ENCODE results near the gene KDR. TPM values are rescaled to one million over a fixed set of nuclear protein-coding genes. Genes with fewer than 3 reads are reported as not detected.

Gene KDR
- total RNA-seq, 4 donors from 2014 or later = 1.9 to 7.5 (median 3.9) TPM

DNA sequence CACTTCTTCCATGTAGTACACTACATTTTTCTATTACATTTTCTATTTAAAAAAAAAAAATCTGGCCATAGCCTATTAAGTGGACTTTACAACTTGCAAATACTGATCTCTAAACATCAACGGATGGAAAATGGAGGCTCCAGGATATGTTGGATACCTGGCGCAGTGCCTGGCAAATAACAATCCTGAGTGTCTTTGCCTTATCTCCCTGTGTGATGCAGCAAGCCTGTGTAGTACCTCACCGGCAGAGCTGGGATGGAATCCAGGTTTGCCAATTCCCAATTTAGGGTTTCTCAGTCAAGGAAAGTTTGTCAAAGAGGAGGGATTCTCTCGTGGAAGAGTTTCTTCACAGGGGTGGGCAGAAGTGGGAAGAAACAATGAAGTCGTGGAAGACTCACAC is 93.2 kb downstream of the KDR start:
- Histone ChIP-seq H3K9me3 (no peaks in the 10 kb centered on the region), H3K36me3 (no peaks in the 10 kb centered on the region), H3K4me3 (no peak overlapping the region), H3K4me1 (no peaks in the 10 kb centered on the region), H3K27ac (no peak overlapping the region), H3K27me3 (no peaks in the 10 kb centered on the region)
- TF ChIP-seq, protein P1, sequence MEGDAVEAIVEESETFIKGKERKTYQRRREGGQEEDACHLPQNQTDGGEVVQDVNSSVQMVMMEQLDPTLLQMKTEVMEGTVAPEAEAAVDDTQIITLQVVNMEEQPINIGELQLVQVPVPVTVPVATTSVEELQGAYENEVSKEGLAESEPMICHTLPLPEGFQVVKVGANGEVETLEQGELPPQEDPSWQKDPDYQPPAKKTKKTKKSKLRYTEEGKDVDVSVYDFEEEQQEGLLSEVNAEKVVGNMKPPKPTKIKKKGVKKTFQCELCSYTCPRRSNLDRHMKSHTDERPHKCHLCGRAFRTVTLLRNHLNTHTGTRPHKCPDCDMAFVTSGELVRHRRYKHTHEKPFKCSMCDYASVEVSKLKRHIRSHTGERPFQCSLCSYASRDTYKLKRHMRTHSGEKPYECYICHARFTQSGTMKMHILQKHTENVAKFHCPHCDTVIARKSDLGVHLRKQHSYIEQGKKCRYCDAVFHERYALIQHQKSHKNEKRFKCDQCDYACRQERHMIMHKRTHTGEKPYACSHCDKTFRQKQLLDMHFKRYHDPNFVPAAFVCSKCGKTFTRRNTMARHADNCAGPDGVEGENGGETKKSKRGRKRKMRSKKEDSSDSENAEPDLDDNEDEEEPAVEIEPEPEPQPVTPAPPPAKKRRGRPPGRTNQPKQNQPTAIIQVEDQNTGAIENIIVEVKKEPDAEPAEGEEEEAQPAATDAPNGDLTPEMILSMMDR (IDR thresholded peaks at IDR 0.05) = no peak
- TF ChIP-seq POLR2AphosphoS5 (IDR thresholded peaks at IDR 0.05) (no peak), EP300 (IDR thresholded peaks at IDR 0.05; ENCODE audit: low read depth) (no peak), POLR2A (IDR thresholded peaks at IDR 0.05) (no peak)
- DNase-seq = no peak
- in situ Hi-C loops (cut with MboI; ENCODE audit: low pct_ligation_motif_present in 1 of 4, low pct_unique_long_range_greater_than_20kb in 1 of 4, low sequenced_read_pairs in 3 of 4) = no loop called here
- WGBS, 2 donors (ENCODE audit: low coverage in 1 of 2) = 80 to 81% methylated on average over 1 to 5 of the region's 5 CpGs
- intact Hi-C loops (cut with DNase I; ENCODE audit: low total_unique reads) = no loop called here

DNA sequence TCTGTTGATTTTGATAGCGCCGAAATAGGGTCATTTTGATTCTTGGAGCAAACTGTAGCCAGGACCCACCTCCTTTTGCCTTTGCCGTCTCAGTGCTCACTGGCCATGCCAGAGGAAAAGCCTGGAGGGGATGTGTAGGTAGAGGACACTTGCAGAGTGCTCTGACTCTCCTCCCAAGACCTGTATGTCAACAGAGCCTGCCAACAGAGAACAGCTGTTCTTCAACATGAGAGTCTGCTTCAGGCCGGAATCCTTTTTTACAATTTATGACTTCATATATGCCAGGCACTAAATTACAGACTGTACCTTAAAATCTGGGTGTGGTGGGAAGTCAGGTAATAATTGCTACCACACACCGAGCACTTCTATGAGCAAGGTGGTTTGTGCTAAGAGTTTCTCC is 94.2 kb downstream of the KDR start:
- intact Hi-C loops (cut with DNase I; ENCODE audit: low total_unique reads) = no loop called here
- Histone ChIP-seq H3K9me3 (no peaks in the 10 kb centered on the region), H3K27ac (no peak overlapping the region), H3K4me1 (no peaks in the 10 kb centered on the region), H3K27me3 (no peaks in the 10 kb centered on the region), H3K36me3 (no peaks in the 10 kb centered on the region), H3K4me3 (no peak overlapping the region)
- 71 to 73% methylated on average over 2 to 5 of the region's 5 CpGs for WGBS, 2 donors (ENCODE audit: low coverage in 1 of 2)
- no peak for DNase-seq
- TF ChIP-seq POLR2A (IDR thresholded peaks at IDR 0.05) (no peak), POLR2AphosphoS5 (IDR thresholded peaks at IDR 0.05) (no peak), EP300 (IDR thresholded peaks at IDR 0.05; ENCODE audit: low read depth) (no peak)
- TF ChIP-seq, protein P1 (IDR thresholded peaks at IDR 0.05) = no peak
- in situ Hi-C loops (cut with MboI; ENCODE audit: low pct_ligation_motif_present in 1 of 4, low pct_unique_long_range_greater_than_20kb in 1 of 4, low sequenced_read_pairs in 3 of 4) = no loop called here

DNA sequence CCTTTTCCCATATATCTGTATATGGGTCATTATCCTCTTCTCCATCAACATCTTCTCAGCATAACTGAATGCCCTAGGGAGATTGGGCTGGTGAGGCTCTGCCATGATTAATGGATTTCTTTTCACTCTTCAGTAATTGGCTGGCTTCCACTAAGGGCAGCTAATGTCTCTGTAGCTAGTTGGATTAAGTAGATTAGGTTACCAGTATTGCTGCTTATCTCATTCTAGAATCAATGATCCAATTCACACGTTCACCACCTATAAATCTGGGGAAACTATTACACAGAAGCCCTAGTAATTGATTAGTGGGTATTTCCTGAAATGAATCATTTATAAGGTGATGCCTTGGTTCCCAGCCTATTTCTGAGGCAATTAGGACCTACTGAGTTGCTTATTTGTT is 94.8 kb downstream of the KDR start:
- intact Hi-C loops (cut with DNase I; ENCODE audit: low total_unique reads) = no loop called here
- TF ChIP-seq, protein P1 (IDR thresholded peaks at IDR 0.05) = no peak
- TF ChIP-seq EP300 (IDR thresholded peaks at IDR 0.05; ENCODE audit: low read depth) = no peak
- no peak for TF ChIP-seq POLR2AphosphoS5 (IDR thresholded peaks at IDR 0.05)
- TF ChIP-seq POLR2A (IDR thresholded peaks at IDR 0.05) = no peak

DNA sequence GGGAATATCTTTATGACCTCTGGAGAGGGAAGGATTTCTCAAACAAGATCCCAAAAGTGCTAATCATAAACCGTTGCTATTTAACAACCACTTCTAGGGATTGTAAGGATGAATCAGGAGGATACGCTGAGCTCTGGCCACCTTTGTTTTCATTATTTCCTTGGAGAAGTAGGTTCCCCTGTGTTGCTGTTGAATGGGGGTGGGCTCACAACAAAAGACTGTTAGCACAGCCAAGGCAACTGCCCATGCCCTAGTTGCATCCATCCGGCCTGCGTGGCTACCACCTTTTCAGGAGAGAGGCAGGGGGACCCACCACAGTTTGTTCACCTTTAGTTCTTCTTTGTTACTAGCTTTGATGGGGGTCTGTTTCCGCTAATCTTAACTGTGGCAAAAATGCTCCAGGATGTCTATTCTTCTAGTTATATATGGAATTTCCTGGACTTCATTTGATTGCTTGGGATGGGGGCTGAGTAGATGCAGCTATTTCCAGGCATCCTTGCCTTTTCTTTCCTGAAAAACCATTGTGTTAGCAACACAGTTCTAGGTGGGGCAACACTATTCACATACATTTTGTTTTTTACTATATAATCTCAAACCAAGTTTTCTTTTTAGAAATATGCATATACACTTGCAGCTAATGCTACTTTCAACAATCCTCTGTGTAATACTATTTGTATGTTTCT is 95.4 kb downstream of the KDR start:
- WGBS, 2 donors (ENCODE audit: low coverage in 1 of 2) = 82 to 87% methylated on average over 5 of the region's 5 CpGs
- no peaks in the 10 kb centered on the region for H3K27me3 ChIP-seq
- H3K27ac ChIP-seq = no peak overlapping the region
- no peaks in the 10 kb centered on the region for H3K9me3 ChIP-seq
- H3K4me1 ChIP-seq = no peaks in the 10 kb centered on the region
- in situ Hi-C loops (cut with MboI; ENCODE audit: low pct_ligation_motif_present in 1 of 4, low pct_unique_long_range_greater_than_20kb in 1 of 4, low sequenced_read_pairs in 3 of 4) (no loop called here), intact Hi-C loops (cut with DNase I; ENCODE audit: low total_unique reads) (no loop called here)
- TF ChIP-seq POLR2AphosphoS5 (IDR thresholded peaks at IDR 0.05) (no peak), POLR2A (IDR thresholded peaks at IDR 0.05) (no peak), EP300 (IDR thresholded peaks at IDR 0.05; ENCODE audit: low read depth) (no peak)
- TF ChIP-seq, protein P1 (IDR thresholded peaks at IDR 0.05) = no peak
- no peak overlapping the region for H3K4me3 ChIP-seq
- no peak for DNase-seq
- no peaks in the 10 kb centered on the region for H3K36me3 ChIP-seq

More for the DNA sequence above, 94.8 kb downstream of the KDR start:
- no peaks in the 10 kb centered on the region for H3K36me3 ChIP-seq
- H3K27ac ChIP-seq = no peak overlapping the region
- H3K9me3 ChIP-seq = no peaks in the 10 kb centered on the region
- no peak overlapping the region for H3K4me3 ChIP-seq
- H3K27me3 ChIP-seq = no peaks in the 10 kb centered on the region
- DNase-seq = no peak
- in situ Hi-C loops (cut with MboI; ENCODE audit: low pct_ligation_motif_present in 1 of 4, low pct_unique_long_range_greater_than_20kb in 1 of 4, low sequenced_read_pairs in 3 of 4) = no loop called here
- no peaks in the 10 kb centered on the region for H3K4me1 ChIP-seq
- whole genome bisulfite sequencing, 2 donors (ENCODE audit: low coverage in 1 of 2) = 14 to 35% methylated on average over 1 of the region's 1 CpG

Measured in transverse colon (tissue), 4 donors.